Endothelial cell of umbilical vein (primary cell): ENCODE measurements around the gene CUX1. TPM values are rescaled to one million over a fixed set of nuclear protein-coding genes. Genes with fewer than 3 reads are reported as not detected.

Experiments
- BruUV-seq: library from RNA; stranded (reverse); fragments of 400-500 nt; replicated peaks from 2 replicates; lab custom pipeline; 2021; lab: Mats Ljungman, UMichigan
- CTCF ChIA-PET: fragments of 300-600, 350-600 bp; sonication (Branson Sonifier 250); formaldehyde crosslinking; loops from one replicate; lab custom pipeline; 2021; ENCODE audit warnings: antibody characterized with exemption, inconsistent platforms; lab: Charles Lee
- POLR2A ChIA-PET: fragments of 300-600, 350-600 bp; sonication (Branson Sonifier 250); formaldehyde crosslinking; loops from one replicate; lab custom pipeline; 2021; ENCODE audit warnings: antibody characterized with exemption, inconsistent platforms; lab: Charles Lee
- DNase-seq: peaks from one replicate; pipeline ENCODE4 v3.0.0-alpha.2; 2011; ENCODE audit warnings: low read depth, low spot score
- FAIRE-seq: peaks from 2 replicates; lab custom pipeline; 2011; peaks lifted over from hg19 to GRCh38; lab: Jason Lieb, UNC
- H2AFZ ChIP-seq: 2 replicates; pipeline ENCODE4 v1.6.0; 2012; ENCODE audit warnings: low read depth, low read length, control low read depth, inconsistent platforms
- H3K27ac ChIP-seq: 2 replicates; pipeline ENCODE4 v1.5.1; 2011; ENCODE audit warnings: low read depth, mild to moderate bottlenecking, control low read depth, low read length, moderate library complexity; ENCODE audit not compliant: insufficient read depth
- H3K27me3 ChIP-seq, 2 experiments: 2 replicates each; pipeline versions ENCODE4 v1.6.0 to v1.6.1; 2011; ENCODE audit warnings: low read length in 2 of 2, mixed read lengths in 1 of 2; ENCODE audit not compliant: control insufficient read depth in 2 of 2, insufficient read depth in 2 of 2
- H3K36me3 ChIP-seq, 2 experiments: 2 replicates in 1 of 2; 3 replicates in 1 of 2; pipeline ENCODE4 v1.5.1; 2011; ENCODE audit warnings: low read length in 2 of 2, mild to moderate bottlenecking in 1 of 2, moderate library complexity in 1 of 2; ENCODE audit not compliant: control insufficient read depth in 2 of 2, insufficient read depth in 2 of 2; ENCODE audit errors: extremely low read depth in 1 of 2
- H3K4me1 ChIP-seq: 3 replicates; pipeline ENCODE4 v1.5.1; 2011; ENCODE audit warnings: mild to moderate bottlenecking, low read length; ENCODE audit not compliant: control insufficient read depth, insufficient read depth; ENCODE audit errors: extremely low read depth
- H3K4me2 ChIP-seq: 2 replicates; pipeline ENCODE4 v1.6.1; 2011; ENCODE audit warnings: low read length, control low read depth, mixed read lengths; ENCODE audit not compliant: insufficient read depth
- H3K4me3 ChIP-seq, 3 experiments: fragments of 200-600 bp in 1 of 3; sonication (generic), shearing (Covaris generic) in 1 of 3; replicated peaks in 1 of 3; 2 replicates each; pipeline ENCODE4 v1.5.1; 2011 to 2016; ENCODE audit warnings: control low read depth in 3 of 3, low read length in 3 of 3, mild to moderate bottlenecking in 2 of 3, inconsistent platforms in 1 of 3, low read depth in 1 of 3, moderate library complexity in 1 of 3; ENCODE audit not compliant: insufficient read depth in 1 of 3
- H3K79me2 ChIP-seq: 2 replicates; pipeline ENCODE4 v1.6.0; 2012; ENCODE audit warnings: low read length, inconsistent platforms; ENCODE audit not compliant: control insufficient read depth, insufficient read depth
- H3K9ac ChIP-seq: replicated peaks from 2 replicates; pipeline ENCODE3; 2011; ENCODE audit warnings: low read length, control low read depth; ENCODE audit not compliant: insufficient read depth; ENCODE audit errors: extremely low read depth
- H3K9me1 ChIP-seq: replicated peaks from 3 replicates; pipeline ENCODE4 v1.6.0; 2011; ENCODE audit warnings: mild to moderate bottlenecking, low read length; ENCODE audit not compliant: control insufficient read depth, insufficient read depth; ENCODE audit errors: extremely low read depth
- H3K9me3 ChIP-seq: replicated peaks from 2 replicates; pipeline ENCODE4 v1.5.1; 2012; ENCODE audit warnings: low read length, inconsistent platforms; ENCODE audit not compliant: control insufficient read depth, insufficient read depth
- H4K20me1 ChIP-seq: replicated peaks from 2 replicates; pipeline ENCODE3; 2011; ENCODE audit warnings: mild to moderate bottlenecking, low read length; ENCODE audit not compliant: control insufficient read depth, insufficient read depth; ENCODE audit errors: extremely low read depth
- GATA2 ChIP-seq: IDR thresholded peaks from 2 replicates; pipeline ENCODE4 v1.7.0; 2011; ENCODE audit warnings: low read depth, mild to moderate bottlenecking, moderate library complexity, mixed read lengths, low read length; ENCODE audit not compliant: insufficient read length, insufficient read depth
- POLR2AphosphoS5 ChIP-seq: IDR thresholded peaks from 2 replicates; pipeline ENCODE4 v1.6.1; 2012; ENCODE audit warnings: low read depth, mild to moderate bottlenecking, control low read depth, low read length, moderate library complexity; ENCODE audit not compliant: insufficient read depth
- dilution Hi-C: fragments of 300-500 bp; cut with MboI; formaldehyde crosslinking; loops from one replicate; pipeline ENCODE4 v1.15.0; 2019; ENCODE audit warnings: low sequenced_read_pairs; ENCODE audit not compliant: extremely low pct_ligation_motif_present
- intact Hi-C: fragments of 100-400 bp; cut with micrococcal nuclease; formaldehyde crosslinking; loops from one replicate; pipeline ENCODE4 v1.10.0; 2022
- polyA plus RNA-seq, 4 experiments: library from polyadenylated mRNA; depleted of rRNA in 3 of 4; stranded (reverse) in 3 of 4; unstranded in 1 of 4; fragments of >200 nt; gene quantifications; 2 replicates each; pipeline versions ENCODE4 v1.2.1 to v1.2.3, GENCODE V29; 2011 to 2012; ENCODE audit warnings: missing spikeins in 1 of 4
- total RNA-seq: library from RNA; stranded (reverse); gene quantifications from 2 replicates; pipeline ENCODE4 v1.2.3, GENCODE V29; 2021

CUX1 gene
- total and polyA plus RNA-seq, 2 donors (not counting 3 experiments of a cell fraction or from before 2014, with no cell fraction given), result 13.8 to 49.8 TPM

GRCh38 chr7:102286237-102287110 lies 469.0 kb downstream of the CUX1 start, which contains the start of gene SH2B2:
SH2B2 (plus strand) TSS chr7:102286868; CDS start chr7:102300551, 13,683 bp downstream.
- H3K27ac ChIP-seq, result peak within 1 kb of the TSS; percentile 2
- no peaks in the 10 kb centered on the region for H3K9me3 ChIP-seq
- DNase-seq, result peak; percentile 44
- CTCF ChIA-PET, result interaction anchor here (1.3 kb wide), 1 partner anchor 14 kb away, joined by 3 read pairs; no protein-coding TSS in a partner anchor
- H3K36me3 ChIP-seq, result no peaks in the 10 kb centered on the region
- no peaks in the 10 kb centered on the region for H4K20me1 ChIP-seq
- H3K4me3 ChIP-seq, result peak within 1 kb of the TSS; percentile 44 to 75 (median 72)
- TF ChIP-seq POLR2AphosphoS5, result peak; percentile 30
- no peak for TF ChIP-seq GATA2
- H3K4me1 ChIP-seq, result peaks cover 10% of the 10 kb centered on the region
- H3K79me2 ChIP-seq, result no peaks in the 10 kb centered on the region
- no TSS peak for BruUV-seq
- H3K9ac ChIP-seq, result peak within 1 kb of the TSS; percentile 63
- H2AFZ ChIP-seq, result peak within 1 kb of the TSS; percentile 96
- intact Hi-C loops (no loop called here), dilution Hi-C loops (no loop called here)
- peak; percentile 52 for FAIRE-seq
- peaks cover 0 to 5% of the 10 kb centered on the region in 2 experiments for H3K27me3 ChIP-seq
- H3K9me1 ChIP-seq, result no peaks in the 10 kb centered on the region
- POLR2A ChIA-PET, result no interaction called here
- H3K4me2 ChIP-seq, result peak within 1 kb of the TSS; percentile 75

DNA sequence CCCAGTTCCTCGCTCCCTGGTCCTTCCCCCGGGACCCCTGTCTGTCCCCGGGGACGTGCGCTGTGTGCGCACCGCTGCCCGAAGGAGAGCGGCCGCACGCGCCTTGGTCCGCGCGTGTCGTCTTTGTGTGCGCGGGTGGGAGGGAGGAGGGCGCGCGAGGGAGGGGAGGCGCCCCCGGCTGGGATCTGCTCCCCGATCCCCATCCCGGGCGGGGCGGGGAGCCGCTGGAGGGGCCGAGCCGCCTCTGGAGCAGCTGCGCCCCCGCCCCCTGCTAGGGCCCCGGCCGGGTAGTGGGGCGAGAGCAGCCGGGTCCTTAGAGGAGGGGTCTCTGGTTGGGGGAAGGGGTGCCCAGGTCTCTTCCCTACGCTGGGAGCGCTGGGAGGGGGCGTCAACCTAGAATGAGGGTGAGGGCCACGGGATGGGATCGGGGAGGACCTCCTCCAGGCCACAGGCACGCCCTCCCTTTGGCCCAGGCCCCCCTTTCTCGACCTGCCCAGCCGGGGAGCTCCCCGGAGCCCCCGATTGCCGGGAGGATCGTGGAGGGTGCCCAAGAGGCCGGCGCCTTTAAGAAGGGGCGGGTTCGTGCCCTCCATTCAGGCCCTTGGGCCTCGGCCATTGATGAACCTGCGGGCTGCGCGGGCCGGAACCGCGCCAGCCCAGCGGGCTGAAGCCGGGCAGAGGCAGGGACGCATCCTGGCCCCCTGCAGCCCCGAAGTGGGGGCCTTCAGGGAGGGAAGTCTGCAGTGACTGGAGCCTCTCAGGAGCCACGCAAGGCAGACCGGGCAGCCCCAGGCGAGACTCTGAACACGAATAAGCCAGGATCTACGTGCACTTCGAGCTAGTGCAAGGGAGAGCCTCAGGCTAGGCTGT lies 469.9 kb downstream of the CUX1 start:
- DNase-seq (no peak), FAIRE-seq (no peak)
- dilution Hi-C loops (no loop called here), intact Hi-C loops (no loop called here)
- H3K4me1 ChIP-seq, result peaks cover 10% of the 10 kb centered on the region
- peak overlapping the region; percentile 75 for H3K4me2 ChIP-seq
- no peaks in the 10 kb centered on the region for H3K9me1 ChIP-seq
- CTCF ChIA-PET, result interaction anchor here (0.5 to 2.9 kb wide), 8 partner anchors 8 to 744 kb away, joined by 3 to 10 read pairs (median 3); no protein-coding TSS in a partner anchor
- H3K9ac ChIP-seq, result peak overlapping the region; percentile 44
- peak overlapping the region; percentile 44 to 72 (median 69) for H3K4me3 ChIP-seq
- no peaks in the 10 kb centered on the region for H4K20me1 ChIP-seq
- peaks cover 0 to 5% of the 10 kb centered on the region in 2 experiments for H3K27me3 ChIP-seq
- no peaks in the 10 kb centered on the region for H3K9me3 ChIP-seq
- no peaks in the 10 kb centered on the region for H3K36me3 ChIP-seq
- no peak overlapping the region for H3K27ac ChIP-seq
- POLR2A ChIA-PET, result no interaction called here
- no peaks in the 10 kb centered on the region for H3K79me2 ChIP-seq
- TF ChIP-seq GATA2, result no peak
- H2AFZ ChIP-seq, result peak overlapping the region; percentile 96
- BruUV-seq, result no TSS peak
